HepG2 (cell line): ENCODE measurements around the gene PPP1R9B. TPM values are rescaled to one million over a fixed set of nuclear protein-coding genes. Genes with fewer than 3 reads are reported as not detected.
A peak's percentile ranks its signal among the peaks of the same experiment; 100 is the strongest.

Experiments
- DPF2 ChIP-seq: sonication (generic); formaldehyde crosslinking; IDR thresholded peaks from 2 replicates; pipeline ENCODE4 v1.4.0; 2020; ENCODE audit warnings: mild to moderate bottlenecking, low read depth, missing genetic modification reagents, borderline replicate concordance
- NAIF1 ChIP-seq: sonication (generic); formaldehyde crosslinking; IDR thresholded peaks from 2 replicates; pipeline ENCODE4 v1.5.0; 2020; ENCODE audit warnings: mild to moderate bottlenecking, missing genetic modification reagents, borderline replicate concordance
- PAXIP1 ChIP-seq: sonication (generic); formaldehyde crosslinking; conservative IDR thresholded peaks from 2 replicates; pipeline ENCODE4 v1.4.0; 2020; ENCODE audit warnings: mild to moderate bottlenecking, missing genetic modification reagents, moderate library complexity
- RXRA ChIP-seq: sonication (generic); formaldehyde crosslinking; IDR thresholded peaks from 2 replicates; pipeline ENCODE4 v1.5.1; 2020; ENCODE audit warnings: missing genetic modification reagents
- SALL2 ChIP-seq: sonication (generic); formaldehyde crosslinking; IDR thresholded peaks from 2 replicates; pipeline ENCODE4 v1.8.1; 2023; ENCODE audit warnings: mild to moderate bottlenecking, missing genetic modification reagents, inconsistent platforms
- U2AF1 ChIP-seq: fragments of 200-400 bp; formaldehyde crosslinking; optimal IDR thresholded peaks from 2 replicates; pipeline ENCODE3; 2017; ENCODE audit warnings: mild to moderate bottlenecking, low read depth, low read length
- UBTF ChIP-seq: sonication (generic); formaldehyde crosslinking; IDR thresholded peaks from 2 replicates; pipeline ENCODE4 v1.4.0; 2020; ENCODE audit warnings: mild to moderate bottlenecking, missing genetic modification reagents
- ZBTB39 ChIP-seq: sonication (generic); formaldehyde crosslinking; IDR thresholded peaks from 2 replicates; pipeline ENCODE4 v1.5.0; 2020; ENCODE audit warnings: missing genetic modification reagents
- ZNF333 ChIP-seq: sonication (generic); formaldehyde crosslinking; IDR thresholded peaks from 2 replicates; pipeline ENCODE4 v1.4.0; 2020; ENCODE audit warnings: mild to moderate bottlenecking, missing genetic modification reagents, borderline replicate concordance
- ZNF646 ChIP-seq: sonication (generic); formaldehyde crosslinking; IDR thresholded peaks from 2 replicates; pipeline ENCODE4 v1.9.0; 2021; ENCODE audit warnings: mild to moderate bottlenecking, missing genetic modification reagents
- ZNF704 ChIP-seq: sonication (generic); formaldehyde crosslinking; IDR thresholded peaks from 2 replicates; pipeline ENCODE4 v1.8.1; 2023; ENCODE audit warnings: mild to moderate bottlenecking, inconsistent platforms, moderate library complexity, missing genetic modification reagents, borderline replicate concordance
- polyA plus RNA-seq, 8 experiments: library from polyadenylated mRNA; depleted of rRNA in 3 of 8; stranded (reverse) in 7 of 8; unstranded in 1 of 8; fragments of >200 nt; fragmentation: Illumina TruSeq in 4 of 8; extraction: Trizol in 4 of 8; gene quantifications; 2 replicates each; pipeline versions ENCODE4 v1.2.1 to v1.2.3, GENCODE V29; 2011 to 2016; ENCODE audit warnings: low read depth in 4 of 8, missing spikeins in 1 of 8, mixed read lengths in 1 of 8; ENCODE audit not compliant: insufficient read depth in 1 of 8
- total RNA-seq, 5 experiments: library from RNA; depleted of rRNA; stranded (reverse); fragments of >200 nt; fragmentation: Illumina TruSeq; extraction: Trizol; gene quantifications; 2 replicates each; pipeline ENCODE4 v1.2.3, GENCODE V29; 2016; ENCODE audit warnings: low read depth in 1 of 5

Gene PPP1R9B
- total and polyA plus RNA-seq, 2 of the 13 experiments (the other 11 are each of a cell fraction or from before 2014, with no cell fraction given) = 9.4 to 15.8 TPM

GRCh38 chr17:50146927-50147665 is 3.4 kb downstream of the PPP1R9B start (continued):
- 0 out of 2 replicates have a peak, but pooled peaks have one; percentile 23 for TF ChIP-seq UBTF (CRISPR knock-in tag)
- TF ChIP-seq SALL2 (CRISPR knock-in tag) = no peak
- TF ChIP-seq ZNF704 (CRISPR knock-in tag) = peak; percentile 21; the same call in 1 of the 2 replicates
- TF ChIP-seq RXRA = peak; percentile 79
- no peak for TF ChIP-seq NAIF1 (CRISPR knock-in tag)
- TF ChIP-seq ZBTB39 (CRISPR knock-in tag) = no peak
- peak; percentile 44 for TF ChIP-seq U2AF1
- 0 out of 2 replicates have a peak, but pooled peaks have one; percentile 35 for TF ChIP-seq DPF2 (CRISPR knock-in tag)
- TF ChIP-seq PAXIP1 (CRISPR knock-in tag) = 0 out of 2 replicates have a peak, but pooled peaks have one; percentile 34
- TF ChIP-seq ZNF646 (CRISPR knock-in tag) = 0 out of 2 replicates have a peak, but pooled peaks have one; percentile 18
- 0 out of 2 replicates have a peak, but pooled peaks have one; percentile 47 for TF ChIP-seq ZNF333 (CRISPR knock-in tag)
